HG03469 (cell line): Measurements from ENCODE around the gene DUS3L.

Source experiments
- ATAC-seq: cut with Tn5 transposase; IDR thresholded peaks from one replicate; pipeline ENCODE4 v1.9.1; 2021; ENCODE audit warnings: mild to moderate bottlenecking, moderate library complexity, moderate number of reproducible peaks; ENCODE audit not compliant: unreplicated experiment

DUS3L gene, protein sequence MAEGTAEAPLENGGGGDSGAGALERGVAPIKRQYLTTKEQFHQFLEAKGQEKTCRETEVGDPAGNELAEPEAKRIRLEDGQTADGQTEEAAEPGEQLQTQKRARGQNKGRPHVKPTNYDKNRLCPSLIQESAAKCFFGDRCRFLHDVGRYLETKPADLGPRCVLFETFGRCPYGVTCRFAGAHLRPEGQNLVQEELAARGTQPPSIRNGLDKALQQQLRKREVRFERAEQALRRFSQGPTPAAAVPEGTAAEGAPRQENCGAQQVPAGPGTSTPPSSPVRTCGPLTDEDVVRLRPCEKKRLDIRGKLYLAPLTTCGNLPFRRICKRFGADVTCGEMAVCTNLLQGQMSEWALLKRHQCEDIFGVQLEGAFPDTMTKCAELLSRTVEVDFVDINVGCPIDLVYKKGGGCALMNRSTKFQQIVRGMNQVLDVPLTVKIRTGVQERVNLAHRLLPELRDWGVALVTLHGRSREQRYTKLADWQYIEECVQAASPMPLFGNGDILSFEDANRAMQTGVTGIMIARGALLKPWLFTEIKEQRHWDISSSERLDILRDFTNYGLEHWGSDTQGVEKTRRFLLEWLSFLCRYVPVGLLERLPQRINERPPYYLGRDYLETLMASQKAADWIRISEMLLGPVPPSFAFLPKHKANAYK

DNA sequence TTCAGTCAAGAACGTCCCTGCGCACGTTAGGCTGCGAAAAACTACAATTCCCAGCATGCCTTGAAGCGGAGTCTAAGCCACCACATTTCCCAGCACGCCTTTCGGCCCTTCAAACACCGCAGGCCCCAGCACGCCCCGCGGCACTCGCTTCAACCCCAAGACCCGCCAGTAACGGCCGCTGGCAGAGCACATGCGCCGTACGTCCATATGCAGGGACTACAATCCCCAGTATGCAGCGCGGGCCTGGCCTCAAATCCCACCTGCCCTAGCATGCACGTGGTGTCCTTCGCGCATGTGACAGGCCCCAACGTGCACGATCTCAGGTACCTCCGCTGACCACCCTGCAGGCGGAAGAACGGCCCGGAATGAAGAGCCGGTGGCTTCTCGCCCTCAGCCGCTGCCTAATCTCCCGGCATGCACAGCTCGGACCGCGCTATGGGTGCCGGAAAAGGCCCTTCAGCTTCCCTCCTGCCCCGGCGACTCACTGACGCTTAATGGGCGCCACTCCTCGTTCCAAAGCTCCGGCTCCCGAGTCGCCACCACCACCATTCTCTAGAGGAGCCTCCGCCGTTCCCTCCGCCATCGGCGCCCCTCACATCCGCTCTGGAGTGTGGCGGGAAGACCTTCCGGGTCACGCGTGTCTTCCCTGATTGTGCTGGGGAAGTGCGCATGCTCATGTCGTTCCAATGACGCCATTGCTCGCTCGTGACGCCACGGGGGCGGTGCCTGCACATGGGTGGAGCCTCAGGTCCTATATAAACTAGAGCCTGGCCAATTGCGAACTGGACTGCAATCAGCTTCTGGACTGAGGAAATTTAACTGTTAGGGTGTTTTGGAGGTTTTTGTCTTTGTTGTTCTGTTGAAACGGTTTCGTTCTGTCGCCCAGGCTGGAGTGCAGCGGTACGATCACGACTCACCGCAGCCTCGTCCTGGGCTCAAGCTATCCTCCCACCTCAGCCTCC lies at the start of gene DUS3L:
DUS3L (minus strand) TSS at position 605 of the 962 bp plus-strand sequence; CDS start at position 583, 22 bp downstream.
- ATAC-seq = peak; percentile 75

DNA sequence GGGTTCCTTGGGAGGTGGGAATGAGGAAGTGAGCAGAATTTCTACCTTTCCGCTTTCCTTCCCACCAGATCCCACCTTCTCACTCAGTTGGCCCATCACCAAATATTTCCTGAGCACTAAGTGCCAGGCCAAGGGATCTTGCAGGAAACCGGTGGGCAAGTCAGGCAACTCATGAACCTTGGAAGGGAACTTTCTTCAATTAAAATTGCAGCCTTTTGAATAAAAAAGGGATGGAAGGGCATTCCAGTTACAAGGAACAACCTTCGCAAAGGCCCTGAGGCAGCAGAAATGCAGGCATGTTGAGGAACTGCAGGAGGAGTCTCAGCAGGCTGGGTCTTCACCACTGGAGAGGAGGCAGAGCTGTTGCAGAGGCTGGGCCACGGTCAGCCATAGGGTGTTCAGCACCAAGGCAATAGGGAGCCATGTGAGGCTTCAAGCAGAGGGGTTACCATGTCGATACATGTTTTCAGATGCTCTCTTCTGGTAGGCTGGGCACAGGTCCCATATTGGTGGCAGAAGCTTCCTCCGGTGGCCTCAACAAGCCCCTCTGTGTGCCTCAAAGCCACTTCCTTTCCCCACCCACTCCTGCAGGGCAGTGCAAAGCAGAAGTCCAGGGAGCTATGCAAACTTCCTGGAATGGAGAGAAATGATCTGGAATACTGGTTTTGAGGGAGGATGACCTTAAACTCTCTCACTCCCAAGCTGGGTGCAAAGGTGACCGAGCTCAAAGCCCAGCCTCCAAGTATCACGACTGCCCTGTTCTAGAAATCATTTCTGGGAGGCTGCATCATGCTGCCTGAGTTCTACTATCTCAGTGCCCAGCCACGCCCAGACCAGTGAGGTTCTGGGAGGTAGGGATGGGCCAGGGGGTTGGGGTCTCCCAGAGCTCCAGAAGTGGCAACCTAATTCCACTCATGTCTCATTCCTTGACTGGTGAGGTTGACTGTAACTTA lies 48.4 kb upstream of the DUS3L start, which contains the start of gene FUT6:
FUT6 (minus strand) TSS at position 638 of the 953 bp plus-strand sequence. CDS start 7,135 bp downstream, outside the sequence.
- ATAC-seq = no peak

DNA sequence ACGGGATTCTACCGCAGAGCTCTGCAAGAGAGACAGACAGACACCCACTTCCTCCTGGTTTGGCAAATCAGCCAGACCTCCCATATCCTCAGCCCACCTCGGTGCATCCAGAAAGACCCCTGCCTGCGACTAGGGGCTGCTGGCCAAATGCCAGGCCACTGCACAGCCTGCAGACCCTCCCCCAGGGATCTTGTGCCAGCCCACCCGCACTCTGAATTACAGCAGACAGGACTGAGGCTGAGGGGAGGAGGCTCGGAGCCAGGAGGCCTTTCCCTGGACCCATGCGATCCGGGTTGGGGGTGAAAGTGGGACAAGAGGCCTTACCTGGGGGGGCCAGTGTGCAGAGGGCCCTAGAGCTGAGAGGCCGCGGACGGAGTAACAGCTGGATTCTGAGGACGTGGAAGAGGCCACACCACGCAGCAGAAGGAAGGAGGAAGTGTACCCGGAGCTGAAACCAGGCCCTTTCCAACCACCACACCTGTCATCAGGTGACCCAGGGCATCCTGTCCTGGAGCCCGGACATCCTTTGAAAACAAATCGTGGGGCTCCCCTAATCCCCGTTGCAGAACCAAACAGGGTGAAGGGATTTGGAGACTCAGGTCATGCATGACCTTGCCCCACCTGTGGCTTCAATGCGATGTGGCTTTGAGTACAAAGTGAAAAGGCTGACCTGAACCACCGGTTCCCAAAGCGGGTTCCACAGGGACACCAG lies 47.5 kb upstream of the DUS3L start:
- no peak for ATAC-seq

DNA sequence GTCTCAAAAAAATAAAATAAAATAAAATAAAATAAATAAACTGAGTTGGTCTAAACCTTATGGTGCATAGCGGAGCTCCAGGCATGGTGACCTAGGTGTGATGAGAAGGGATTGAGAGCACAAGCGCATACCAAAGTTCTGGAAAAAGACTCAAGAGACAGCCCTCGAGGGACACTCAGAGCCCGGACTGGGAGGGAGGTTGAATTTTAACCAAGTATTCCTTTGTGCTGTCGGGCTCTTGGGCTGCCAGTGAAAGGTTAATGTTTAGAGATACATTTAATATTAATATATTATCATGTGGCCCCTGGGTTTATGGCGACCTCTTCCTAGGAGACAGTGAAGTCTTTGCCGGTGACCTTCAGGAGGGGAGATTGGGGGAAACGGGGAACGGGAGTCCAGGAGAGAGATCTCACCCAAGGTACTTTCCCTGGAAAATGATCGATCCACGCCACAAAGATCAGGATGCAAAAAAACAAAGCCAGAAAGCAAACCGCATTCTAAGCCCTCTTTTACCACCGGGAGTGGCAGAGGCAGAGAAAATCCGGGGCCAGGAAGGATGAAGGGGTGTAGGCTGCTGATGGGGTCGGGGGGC lies 46.9 kb upstream of the DUS3L start:
- ATAC-seq = no peak

DNA sequence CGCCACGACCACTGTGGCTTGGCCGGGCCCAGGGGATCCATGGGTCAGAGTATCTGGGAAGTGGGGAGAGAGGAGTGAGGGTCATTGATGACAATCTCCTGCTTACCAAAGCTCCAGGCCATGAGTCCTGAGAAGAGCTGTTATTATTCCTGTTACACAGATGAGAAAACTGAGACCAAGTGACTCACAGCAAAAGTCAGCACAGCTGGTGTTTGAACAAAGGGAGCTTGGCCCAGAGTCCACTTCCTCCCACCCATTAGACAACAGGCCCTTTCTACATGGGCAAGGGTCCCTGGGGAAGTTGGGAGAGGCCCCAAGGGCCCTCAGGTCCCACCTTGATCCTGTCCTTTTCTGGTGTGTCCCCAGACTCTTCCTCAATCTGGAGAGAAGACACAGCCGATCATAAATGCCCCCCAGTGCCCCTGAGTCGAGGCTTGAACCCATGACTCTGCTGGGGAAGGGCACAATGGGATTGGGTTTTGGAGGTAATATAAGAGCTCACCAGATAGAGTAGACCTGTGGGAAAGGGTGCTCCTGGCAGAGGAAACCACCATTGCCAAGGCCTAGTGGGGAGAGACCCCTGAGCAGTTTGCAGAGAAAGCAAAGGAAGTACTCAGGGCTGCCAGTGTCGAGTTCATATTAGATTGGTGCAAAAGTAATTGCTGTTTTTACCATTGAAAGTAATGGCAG lies 41.7 kb upstream of the DUS3L start:
- no peak for ATAC-seq

DNA sequence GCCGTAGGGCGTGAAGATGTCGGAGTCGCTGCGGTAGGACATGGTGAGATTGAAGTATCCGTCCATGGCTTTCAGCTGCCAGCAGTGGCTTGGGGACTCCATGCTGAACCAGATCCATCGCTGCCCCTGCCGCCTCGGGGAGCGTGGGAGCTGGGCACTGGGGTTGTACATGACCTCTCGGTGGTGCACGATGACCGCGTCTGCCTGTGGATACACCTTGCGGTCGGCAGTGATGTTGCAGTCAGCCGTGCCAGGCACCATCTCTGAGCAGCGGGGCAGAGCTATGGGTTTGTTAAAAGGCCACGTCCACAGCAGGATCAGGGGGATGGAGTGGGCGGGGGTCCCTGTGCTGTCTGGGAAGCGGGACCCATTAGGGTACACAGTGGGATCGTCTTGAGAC lies 41.1 kb upstream of the DUS3L start:
- ATAC-seq = no peak

DNA sequence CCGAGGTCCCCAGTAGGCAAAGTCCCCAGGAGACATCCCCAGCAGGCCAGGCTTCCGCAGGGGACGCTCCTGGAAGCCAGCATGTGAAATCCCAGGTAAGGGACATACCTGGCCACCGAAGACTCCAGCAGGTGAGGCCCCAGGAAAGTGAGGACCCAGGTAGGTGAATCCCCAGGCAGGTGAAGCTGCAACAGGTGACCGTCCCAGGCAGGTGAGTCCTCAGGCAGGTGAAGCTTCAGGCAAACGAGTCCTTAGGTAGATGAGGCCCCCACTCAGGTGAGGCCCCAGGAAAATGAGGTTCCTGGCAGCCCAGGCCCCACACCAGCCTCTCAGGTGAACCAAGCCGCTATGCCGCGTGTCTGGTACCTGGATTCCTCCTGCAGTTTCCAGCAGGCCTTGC lies 40.2 kb upstream of the DUS3L start:
- no peak for ATAC-seq

DNA sequence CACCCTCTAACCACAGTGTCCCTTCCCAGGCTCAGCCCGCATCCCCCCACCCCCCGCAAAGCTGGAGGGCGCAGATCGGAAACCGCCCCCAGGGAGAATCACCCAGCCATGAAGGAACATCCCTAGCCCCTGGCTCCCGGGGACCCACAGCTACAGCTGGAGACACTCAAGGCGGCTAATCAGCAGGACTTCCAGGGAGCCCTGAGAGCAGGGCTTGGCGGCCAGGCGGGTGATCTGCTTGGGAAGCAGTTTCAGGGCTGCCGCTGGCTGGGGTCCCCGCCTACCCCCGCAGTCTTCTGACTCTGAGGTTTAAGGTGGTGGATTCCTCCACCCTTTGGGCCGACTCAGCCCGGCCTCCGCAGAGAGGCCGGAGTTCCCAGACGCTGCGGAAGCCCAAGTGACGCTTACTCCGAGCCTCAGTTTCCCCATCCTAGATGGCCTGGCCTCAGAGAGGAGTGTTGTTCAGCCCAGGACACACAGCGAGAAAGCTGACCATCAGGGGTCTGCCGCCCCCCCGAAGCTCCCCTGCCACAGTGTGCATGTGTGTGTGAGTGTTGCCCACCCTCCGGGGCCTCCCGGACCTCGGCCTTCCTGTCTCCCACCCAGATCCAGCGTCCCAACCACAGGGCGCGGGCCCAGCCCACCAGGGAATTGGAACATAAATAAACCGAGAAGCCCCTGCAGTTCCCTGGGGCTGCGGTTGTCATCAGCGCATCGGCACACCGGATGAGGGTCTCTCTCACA lies 38.8 kb upstream of the DUS3L start:
- ATAC-seq = no peak

DNA sequence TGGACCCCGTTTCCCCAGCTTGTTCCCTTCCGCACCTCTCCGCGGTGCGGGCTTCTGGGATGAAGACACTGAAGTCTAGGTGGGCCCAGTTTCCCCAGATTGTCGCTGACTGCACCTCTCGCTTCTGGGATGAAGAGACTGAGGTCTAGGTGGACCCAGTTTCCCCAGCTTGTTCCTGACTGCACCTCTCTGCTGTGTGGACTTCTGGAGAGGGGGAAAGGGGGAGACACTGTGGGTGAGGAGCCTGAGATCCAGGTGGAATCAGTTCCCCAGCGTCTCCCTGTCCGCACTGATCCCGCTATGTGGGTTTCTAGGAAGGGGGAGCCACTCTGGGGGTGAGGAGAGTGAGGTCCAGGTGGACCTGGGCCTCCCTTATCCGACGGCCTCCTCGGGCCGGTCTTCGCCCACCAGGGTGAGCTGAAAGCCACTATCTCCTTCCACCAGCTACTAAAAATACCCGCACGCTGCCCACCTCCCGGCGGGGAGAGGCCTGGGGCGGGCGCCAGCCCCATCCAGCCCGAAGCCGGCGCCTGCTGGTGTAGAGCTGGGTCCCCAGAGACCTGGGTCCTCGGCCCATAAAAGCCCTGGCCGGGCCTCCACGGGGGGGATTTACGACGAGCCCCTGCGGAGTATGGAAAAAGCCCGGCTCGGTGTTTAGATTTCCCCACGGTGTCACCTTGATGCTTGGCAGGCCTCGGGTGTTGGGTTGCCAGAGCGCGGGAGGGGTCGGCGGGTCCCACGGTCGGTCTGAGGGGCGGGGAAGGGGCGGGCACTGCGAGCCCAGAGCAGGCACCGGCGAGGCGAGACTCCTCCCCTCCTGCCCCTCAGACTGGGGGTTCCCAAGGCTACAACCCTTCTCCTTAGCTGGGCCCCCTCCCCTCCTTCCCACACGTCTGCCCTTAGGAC lies 38.0 kb upstream of the DUS3L start:
- no peak for ATAC-seq

DNA sequence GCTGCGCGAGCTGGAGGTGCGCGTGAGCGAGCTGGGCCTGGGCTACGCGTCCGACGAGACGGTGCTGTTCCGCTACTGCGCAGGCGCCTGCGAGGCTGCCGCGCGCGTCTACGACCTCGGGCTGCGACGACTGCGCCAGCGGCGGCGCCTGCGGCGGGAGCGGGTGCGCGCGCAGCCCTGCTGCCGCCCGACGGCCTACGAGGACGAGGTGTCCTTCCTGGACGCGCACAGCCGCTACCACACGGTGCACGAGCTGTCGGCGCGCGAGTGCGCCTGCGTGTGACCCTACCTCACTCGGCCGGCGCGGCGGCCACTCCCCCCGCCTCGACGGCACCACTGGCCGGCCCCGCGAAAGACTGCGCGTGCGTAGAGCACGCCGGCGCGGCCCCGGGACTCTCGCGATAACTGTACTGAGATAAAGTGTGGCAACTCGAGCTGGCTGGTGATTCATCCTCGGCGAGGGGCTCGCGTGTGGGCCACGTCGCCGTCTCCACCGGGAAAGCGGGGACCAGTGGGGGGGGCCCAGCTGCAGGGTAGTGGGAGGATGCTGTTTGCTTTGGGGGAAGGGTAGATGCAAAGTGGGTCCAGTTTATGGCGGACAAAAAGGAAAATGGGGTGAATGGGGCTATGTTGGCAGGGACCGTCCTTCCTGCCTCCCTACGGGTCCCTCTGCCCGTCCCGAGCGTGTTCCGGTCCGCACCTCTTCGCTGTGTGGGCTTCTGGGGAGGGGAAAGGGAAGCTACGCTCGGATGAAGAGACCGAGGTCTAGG lies 37.1 kb upstream of the DUS3L start:
- ATAC-seq = peak; percentile 44

DNA sequence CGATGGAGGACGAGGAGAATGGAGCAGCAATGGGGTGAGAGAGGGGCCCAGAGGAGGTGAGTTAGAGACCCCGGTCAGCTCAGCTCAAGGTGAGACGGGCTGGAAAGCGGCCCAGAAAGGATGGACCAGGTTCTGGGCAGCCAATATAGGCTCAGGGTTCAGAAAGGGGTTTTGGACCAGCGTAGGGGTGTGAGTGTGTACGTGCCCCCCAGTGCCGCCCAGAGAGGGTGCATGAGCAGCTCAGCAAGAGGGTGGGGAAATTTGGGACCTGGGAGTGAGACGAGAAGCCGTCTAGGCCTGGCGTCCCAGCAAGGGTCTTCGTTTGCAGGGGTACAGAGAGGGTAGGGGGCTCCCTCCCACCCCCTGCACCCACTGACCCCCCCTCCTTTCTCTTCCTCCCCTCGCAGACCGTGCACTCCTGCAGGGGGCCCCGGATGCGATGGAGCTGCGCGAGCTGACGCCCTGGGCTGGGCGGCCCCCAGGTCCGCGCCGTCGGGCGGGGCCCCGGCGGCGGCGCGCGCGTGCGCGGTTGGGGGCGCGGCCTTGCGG lies 36.5 kb upstream of the DUS3L start:
- no peak for ATAC-seq

DNA sequence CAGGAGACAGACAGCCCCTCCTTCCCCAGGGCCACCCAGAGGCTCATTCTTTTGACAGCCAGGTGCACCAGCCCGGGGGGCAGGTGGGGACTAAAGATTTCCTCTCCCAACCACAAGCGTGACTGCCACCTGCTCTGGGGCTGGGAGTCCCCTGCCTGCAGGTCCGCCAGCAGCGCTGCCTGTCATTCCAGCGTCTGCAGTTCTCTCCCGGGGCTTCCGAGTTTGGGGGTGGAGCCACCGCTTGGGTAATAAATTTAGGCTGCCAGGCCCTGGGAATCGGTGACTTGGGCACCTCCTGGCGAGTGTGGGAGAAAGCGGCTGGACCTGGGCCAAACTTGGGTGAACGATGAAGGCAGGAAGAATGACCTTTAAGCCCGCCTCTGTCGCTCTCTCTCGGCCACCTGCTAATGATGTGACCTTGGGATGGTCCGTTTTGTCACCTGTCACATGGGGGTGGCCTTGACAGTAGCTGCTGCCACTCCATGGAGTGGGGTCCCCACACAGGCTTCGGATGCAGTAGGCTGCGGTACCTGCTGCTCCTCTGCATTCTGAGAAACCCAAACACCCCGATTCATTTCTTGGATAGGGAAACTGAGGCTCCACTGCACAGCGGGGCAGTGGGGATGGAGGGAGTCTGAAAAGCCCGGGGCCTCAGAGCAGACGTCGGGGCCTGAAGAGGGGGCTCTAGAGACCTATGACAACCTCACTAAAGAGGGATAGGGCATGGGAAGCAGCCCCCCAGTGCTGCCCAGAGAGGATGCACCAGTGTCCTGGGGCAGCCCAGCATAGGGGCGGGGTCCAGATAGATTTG lies 35.8 kb upstream of the DUS3L start:
- ATAC-seq = no peak

DNA sequence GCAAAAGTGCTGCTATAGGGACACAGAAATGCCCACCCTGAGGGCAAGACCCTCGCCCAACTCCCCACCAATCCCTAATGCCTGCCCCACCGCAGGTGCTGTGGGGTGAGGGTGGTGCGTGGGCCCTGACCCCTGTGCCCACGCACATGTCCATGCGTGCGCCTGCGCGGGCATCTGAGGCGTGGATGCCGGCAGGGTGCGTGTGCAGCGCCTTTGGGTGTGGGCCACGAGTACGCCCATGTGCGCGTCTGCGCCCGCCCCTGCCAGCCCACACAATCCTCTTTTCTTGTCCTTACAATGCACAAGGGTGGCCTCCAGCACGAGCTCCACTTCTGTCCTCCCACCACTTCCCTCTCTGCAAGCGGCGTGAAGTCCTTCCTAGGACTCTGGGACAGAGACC lies 34.2 kb upstream of the DUS3L start:
- ATAC-seq = no peak

DNA sequence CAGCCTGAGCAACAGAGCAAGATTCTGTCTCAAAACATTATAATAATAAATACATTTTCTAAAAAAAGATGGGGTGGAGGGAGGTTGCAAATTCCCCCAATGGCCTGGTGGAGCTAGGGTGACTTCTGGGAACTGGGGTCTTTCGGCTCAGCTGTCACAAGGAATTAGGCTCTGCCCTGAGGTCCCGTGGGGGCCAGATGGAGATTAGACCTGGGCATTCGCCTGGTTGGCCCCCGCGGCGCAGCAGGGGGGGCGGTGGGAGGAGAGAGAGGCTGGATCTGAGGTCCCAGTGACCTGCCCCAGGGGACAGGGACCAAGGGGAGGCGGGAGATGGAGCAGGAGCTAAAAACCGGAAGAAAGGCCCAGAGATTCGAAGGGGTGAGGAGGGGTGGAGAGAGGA lies 33.8 kb upstream of the DUS3L start:
- ATAC-seq = no peak
